Endothelial cell of umbilical vein (primary cell): ENCODE results near the gene EAF1. TPM values are rescaled to one million over a fixed set of nuclear protein-coding genes. Genes with fewer than 3 reads are reported as not detected.

Experiments used
- BruUV-seq: library from RNA; stranded (reverse); fragments of 400-500 nt; replicated peaks from 2 replicates; lab custom pipeline; 2021; lab: Mats Ljungman, UMichigan
- CTCF ChIA-PET: fragments of 300-600, 350-600 bp; sonication (Branson Sonifier 250); formaldehyde crosslinking; loops from one replicate; lab custom pipeline; 2021; ENCODE audit warnings: antibody characterized with exemption, inconsistent platforms; lab: Charles Lee
- POLR2A ChIA-PET: fragments of 300-600, 350-600 bp; sonication (Branson Sonifier 250); formaldehyde crosslinking; loops from one replicate; lab custom pipeline; 2021; ENCODE audit warnings: antibody characterized with exemption, inconsistent platforms; lab: Charles Lee
- DNase-seq: peaks from one replicate; pipeline ENCODE4 v3.0.0-alpha.2; 2011; ENCODE audit warnings: low read depth, low spot score
- FAIRE-seq: peaks from 2 replicates; lab custom pipeline; 2011; peaks lifted over from hg19 to GRCh38; lab: Jason Lieb, UNC
- H2AFZ ChIP-seq: 2 replicates; pipeline ENCODE4 v1.6.0; 2012; ENCODE audit warnings: low read depth, low read length, control low read depth, inconsistent platforms
- H3K27ac ChIP-seq: 2 replicates; pipeline ENCODE4 v1.5.1; 2011; ENCODE audit warnings: low read depth, mild to moderate bottlenecking, control low read depth, low read length, moderate library complexity; ENCODE audit not compliant: insufficient read depth
- H3K27me3 ChIP-seq, 2 experiments: 2 replicates each; pipeline versions ENCODE4 v1.6.0 to v1.6.1; 2011; ENCODE audit warnings: low read length in 2 of 2, mixed read lengths in 1 of 2; ENCODE audit not compliant: control insufficient read depth in 2 of 2, insufficient read depth in 2 of 2
- H3K36me3 ChIP-seq, 2 experiments: 2 replicates in 1 of 2; 3 replicates in 1 of 2; pipeline ENCODE4 v1.5.1; 2011; ENCODE audit warnings: low read length in 2 of 2, mild to moderate bottlenecking in 1 of 2, moderate library complexity in 1 of 2; ENCODE audit not compliant: control insufficient read depth in 2 of 2, insufficient read depth in 2 of 2; ENCODE audit errors: extremely low read depth in 1 of 2
- H3K4me1 ChIP-seq: 3 replicates; pipeline ENCODE4 v1.5.1; 2011; ENCODE audit warnings: mild to moderate bottlenecking, low read length; ENCODE audit not compliant: control insufficient read depth, insufficient read depth; ENCODE audit errors: extremely low read depth
- H3K4me2 ChIP-seq: 2 replicates; pipeline ENCODE4 v1.6.1; 2011; ENCODE audit warnings: low read length, control low read depth, mixed read lengths; ENCODE audit not compliant: insufficient read depth
- H3K4me3 ChIP-seq, 3 experiments: fragments of 200-600 bp in 1 of 3; sonication (generic), shearing (Covaris generic) in 1 of 3; replicated peaks in 1 of 3; 2 replicates each; pipeline ENCODE4 v1.5.1; 2011 to 2016; ENCODE audit warnings: control low read depth in 3 of 3, low read length in 3 of 3, mild to moderate bottlenecking in 2 of 3, inconsistent platforms in 1 of 3, low read depth in 1 of 3, moderate library complexity in 1 of 3; ENCODE audit not compliant: insufficient read depth in 1 of 3
- H3K79me2 ChIP-seq: 2 replicates; pipeline ENCODE4 v1.6.0; 2012; ENCODE audit warnings: low read length, inconsistent platforms; ENCODE audit not compliant: control insufficient read depth, insufficient read depth
- H3K9ac ChIP-seq: replicated peaks from 2 replicates; pipeline ENCODE3; 2011; ENCODE audit warnings: low read length, control low read depth; ENCODE audit not compliant: insufficient read depth; ENCODE audit errors: extremely low read depth
- H3K9me1 ChIP-seq: replicated peaks from 3 replicates; pipeline ENCODE4 v1.6.0; 2011; ENCODE audit warnings: mild to moderate bottlenecking, low read length; ENCODE audit not compliant: control insufficient read depth, insufficient read depth; ENCODE audit errors: extremely low read depth
- H3K9me3 ChIP-seq: replicated peaks from 2 replicates; pipeline ENCODE4 v1.5.1; 2012; ENCODE audit warnings: low read length, inconsistent platforms; ENCODE audit not compliant: control insufficient read depth, insufficient read depth
- H4K20me1 ChIP-seq: replicated peaks from 2 replicates; pipeline ENCODE3; 2011; ENCODE audit warnings: mild to moderate bottlenecking, low read length; ENCODE audit not compliant: control insufficient read depth, insufficient read depth; ENCODE audit errors: extremely low read depth
- EZH2 ChIP-seq: IDR thresholded peaks from 2 replicates; pipeline ENCODE4 v1.6.1; 2012; ENCODE audit warnings: borderline replicate concordance, low read depth, mild to moderate bottlenecking, moderate library complexity, low read length, inconsistent platforms; ENCODE audit not compliant: severe bottlenecking
- FOS ChIP-seq: IDR thresholded peaks from 2 replicates; pipeline ENCODE4 v1.6.1; 2011; ENCODE audit warnings: mild to moderate bottlenecking, low read length, moderate library complexity, borderline replicate concordance; ENCODE audit not compliant: insufficient read depth
- GATA2 ChIP-seq: IDR thresholded peaks from 2 replicates; pipeline ENCODE4 v1.7.0; 2011; ENCODE audit warnings: low read depth, mild to moderate bottlenecking, moderate library complexity, mixed read lengths, low read length; ENCODE audit not compliant: insufficient read length, insufficient read depth
- JUN ChIP-seq: IDR thresholded peaks from 2 replicates; pipeline ENCODE4 v1.6.1; 2011; ENCODE audit warnings: borderline replicate concordance, low read depth; ENCODE audit not compliant: insufficient read length, insufficient read depth
- MYC ChIP-seq: IDR thresholded peaks from one replicate; pipeline ENCODE4 v1.6.1; 2011; ENCODE audit warnings: mild to moderate bottlenecking, low read depth, low read length
- POLR2A ChIP-seq: IDR thresholded peaks from 2 replicates; pipeline ENCODE4 v1.6.1; 2012; ENCODE audit warnings: low read depth, mild to moderate bottlenecking, control low read depth, low read length
- POLR2AphosphoS5 ChIP-seq: IDR thresholded peaks from 2 replicates; pipeline ENCODE4 v1.6.1; 2012; ENCODE audit warnings: low read depth, mild to moderate bottlenecking, control low read depth, low read length, moderate library complexity; ENCODE audit not compliant: insufficient read depth
- dilution Hi-C: fragments of 300-500 bp; cut with MboI; formaldehyde crosslinking; loops from one replicate; pipeline ENCODE4 v1.15.0; 2019; ENCODE audit warnings: low sequenced_read_pairs; ENCODE audit not compliant: extremely low pct_ligation_motif_present
- intact Hi-C: fragments of 100-400 bp; cut with micrococcal nuclease; formaldehyde crosslinking; loops from one replicate; pipeline ENCODE4 v1.10.0; 2022
- polyA plus RNA-seq, 4 experiments: library from polyadenylated mRNA; depleted of rRNA in 3 of 4; stranded (reverse) in 3 of 4; unstranded in 1 of 4; fragments of >200 nt; gene quantifications; 2 replicates each; pipeline versions ENCODE4 v1.2.1 to v1.2.3, GENCODE V29; 2011 to 2012; ENCODE audit warnings: missing spikeins in 1 of 4
- total RNA-seq: library from RNA; stranded (reverse); gene quantifications from 2 replicates; pipeline ENCODE4 v1.2.3, GENCODE V29; 2021
- TF ChIP-seq, protein P1 (sequence below): IDR thresholded peaks from 2 replicates; pipeline ENCODE4 v1.6.1; 2011; ENCODE audit not compliant: insufficient read depth, insufficient read length
- TF ChIP-seq, protein P2 (sequence below), 2 donors: IDR thresholded peaks; 1 replicate in 1 of 2; 2 replicates in 1 of 2; pipeline ENCODE4 v1.5.1; 2011; ENCODE audit warnings: low read length in 2 of 2, mild to moderate bottlenecking in 2 of 2, moderate library complexity in 2 of 2, control low read depth in 1 of 2, inconsistent platforms in 1 of 2, low read depth in 1 of 2; ENCODE audit not compliant: insufficient read depth in 1 of 2; ENCODE audit errors: extremely low read depth in 1 of 2

The EAF1 gene
- total and polyA plus RNA-seq, 2 donors (not counting 3 experiments of a cell fraction or from before 2014, with no cell fraction given), result 8.7 to 18.2 TPM

- DNase-seq (no peak), FAIRE-seq (no peak)
- CTCF ChIA-PET, result interaction anchor here (1.1 to 13.9 kb wide), 4 partner anchors 16 to 200 kb away, joined by 3 to 350 read pairs (median 4); no protein-coding TSS in a partner anchor
- Histone ChIP-seq H2AFZ (no peak overlapping the region), H3K9ac (no peak overlapping the region), H3K4me2 (no peak overlapping the region), H3K27me3 (no peaks in the 10 kb centered on the region), H3K9me1 (no peaks in the 10 kb centered on the region), H3K4me1 (no peaks in the 10 kb centered on the region), H3K36me3 (no peaks in the 10 kb centered on the region), H3K9me3 (no peaks in the 10 kb centered on the region), H3K79me2 (no peaks in the 10 kb centered on the region), H4K20me1 (no peaks in the 10 kb centered on the region), H3K4me3 (no peak overlapping the region), H3K27ac (no peak overlapping the region)
- no TSS peak for BruUV-seq
- dilution Hi-C loops (no loop called here), intact Hi-C loops (no loop called here)
- TF ChIP-seq POLR2A (no peak), EZH2 (no peak), FOS (no peak), POLR2AphosphoS5 (no peak), MYC (no peak), JUN (no peak), GATA2 (no peak)
- TF ChIP-seq, protein P1, sequence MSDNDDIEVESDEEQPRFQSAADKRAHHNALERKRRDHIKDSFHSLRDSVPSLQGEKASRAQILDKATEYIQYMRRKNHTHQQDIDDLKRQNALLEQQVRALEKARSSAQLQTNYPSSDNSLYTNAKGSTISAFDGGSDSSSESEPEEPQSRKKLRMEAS, result no peak
- TF ChIP-seq, protein P2, sequence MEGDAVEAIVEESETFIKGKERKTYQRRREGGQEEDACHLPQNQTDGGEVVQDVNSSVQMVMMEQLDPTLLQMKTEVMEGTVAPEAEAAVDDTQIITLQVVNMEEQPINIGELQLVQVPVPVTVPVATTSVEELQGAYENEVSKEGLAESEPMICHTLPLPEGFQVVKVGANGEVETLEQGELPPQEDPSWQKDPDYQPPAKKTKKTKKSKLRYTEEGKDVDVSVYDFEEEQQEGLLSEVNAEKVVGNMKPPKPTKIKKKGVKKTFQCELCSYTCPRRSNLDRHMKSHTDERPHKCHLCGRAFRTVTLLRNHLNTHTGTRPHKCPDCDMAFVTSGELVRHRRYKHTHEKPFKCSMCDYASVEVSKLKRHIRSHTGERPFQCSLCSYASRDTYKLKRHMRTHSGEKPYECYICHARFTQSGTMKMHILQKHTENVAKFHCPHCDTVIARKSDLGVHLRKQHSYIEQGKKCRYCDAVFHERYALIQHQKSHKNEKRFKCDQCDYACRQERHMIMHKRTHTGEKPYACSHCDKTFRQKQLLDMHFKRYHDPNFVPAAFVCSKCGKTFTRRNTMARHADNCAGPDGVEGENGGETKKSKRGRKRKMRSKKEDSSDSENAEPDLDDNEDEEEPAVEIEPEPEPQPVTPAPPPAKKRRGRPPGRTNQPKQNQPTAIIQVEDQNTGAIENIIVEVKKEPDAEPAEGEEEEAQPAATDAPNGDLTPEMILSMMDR (IDR thresholded peaks at IDR 0.05; ENCODE audit: extremely low read depth in 1 of 2, insufficient read depth in 1 of 2, low read depth in 1 of 2, low read length in 2 of 2), result no peak
- POLR2A ChIA-PET, result no interaction called here
These were observed 23.9 kb upstream of the EAF1 start for GRCh38 chr3:15403495-15403894.
